ENCODE measurements around the gene ASAP2.
A peak's percentile ranks its signal among the peaks of the same experiment; 100 is the strongest.

Gene ASAP2

GRCh38 chr2:9374071-9374730, 167.6 kb downstream of the ASAP2 start:
- no peak for DNase-seq

- no peak for DNase-seq
Measured at GRCh38 chr2:9375857-9376428, 169.3 kb downstream of the ASAP2 start.

- DNase-seq = no peak
Measured at GRCh38 chr2:9377461-9378097, 171.0 kb downstream of the ASAP2 start.

- DNase-seq = peak in 1 of 56 donors; percentile 14
Measured at GRCh38 chr2:9378433-9379390, 172.1 kb downstream of the ASAP2 start.

- no peak for DNase-seq
Measured at GRCh38 chr2:9379391-9379755, 172.8 kb downstream of the ASAP2 start.

GRCh38 chr2:9380702-9381628, 174.4 kb downstream of the ASAP2 start:
- peak in 1 of 56 donors; percentile 8 for DNase-seq

- no peak for DNase-seq
Measured at GRCh38 chr2:9382604-9383235, 176.1 kb downstream of the ASAP2 start.

GRCh38 chr2:9384521-9384920, 177.9 kb downstream of the ASAP2 start:
- no peak for DNase-seq

- DNase-seq = no peak
Measured at GRCh38 chr2:9385841-9386240, 179.2 kb downstream of the ASAP2 start.

- no peak for DNase-seq
Measured at GRCh38 chr2:9388199-9388681, 181.6 kb downstream of the ASAP2 start.

GRCh38 chr2:9388950-9389911, 182.6 kb downstream of the ASAP2 start:
- DNase-seq = no peak

GRCh38 chr2:9390151-9390850, 183.7 kb downstream of the ASAP2 start:
- no peak for DNase-seq

GRCh38 chr2:9390991-9391390, 184.4 kb downstream of the ASAP2 start:
- DNase-seq = no peak

GRCh38 chr2:9391961-9392720, 185.5 kb downstream of the ASAP2 start:
- no peak for DNase-seq

GRCh38 chr2:9392898-9393765, 186.5 kb downstream of the ASAP2 start:
- peak in 2 of 56 donors; percentile 26 to 27 for DNase-seq

- DNase-seq = no peak
Measured at GRCh38 chr2:9394816-9395215, 188.2 kb downstream of the ASAP2 start.

Data from amygdala (tissue), 56 donors.